Panc1 (cell line): ENCODE data around the gene LRMDA.

Source experiments
- POLR2AphosphoS5 ChIP-seq: IDR thresholded peaks from 2 replicates; pipeline ENCODE4 v1.6.1; 2012; ENCODE audit warnings: mild to moderate bottlenecking, low read depth, low read length, moderate library complexity
- SIN3A ChIP-seq: IDR thresholded peaks from 2 replicates; pipeline ENCODE4 v1.6.1; 2012; ENCODE audit warnings: low read depth, mild to moderate bottlenecking, low read length, moderate library complexity, borderline replicate concordance; ENCODE audit not compliant: insufficient read depth
- TCF7L2 ChIP-seq: IDR thresholded peaks from 2 replicates; pipeline ENCODE4 v1.6.1; 2011; ENCODE audit warnings: mild to moderate bottlenecking, low read depth, low read length, inconsistent platforms
- TF ChIP-seq, protein P1 (sequence below): fragments of 450-650 bp; IDR thresholded peaks from 2 replicates; pipeline ENCODE4 v1.5.1; 2017; ENCODE audit warnings: mild to moderate bottlenecking

DNA sequence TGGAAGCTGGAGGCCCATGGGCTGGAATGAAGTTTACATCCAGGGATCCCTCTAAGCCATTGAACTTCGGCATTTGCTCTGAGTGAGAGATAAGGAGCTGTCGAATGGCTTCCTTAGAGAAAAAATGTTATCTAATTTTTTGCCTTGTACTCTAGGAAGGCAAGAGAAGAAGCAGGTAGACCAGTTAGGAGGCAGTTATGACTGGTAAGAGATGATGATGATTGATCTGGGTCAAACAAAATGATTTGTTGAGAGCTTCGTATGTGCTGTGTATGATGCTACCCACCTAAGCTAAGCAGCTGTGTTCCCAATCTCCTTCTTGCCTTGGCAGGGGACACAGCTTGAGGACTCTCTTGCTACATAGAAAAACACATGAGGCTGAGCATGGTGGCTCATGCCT, 370.2 kb downstream of the LRMDA start:
- TF ChIP-seq, protein P1, sequence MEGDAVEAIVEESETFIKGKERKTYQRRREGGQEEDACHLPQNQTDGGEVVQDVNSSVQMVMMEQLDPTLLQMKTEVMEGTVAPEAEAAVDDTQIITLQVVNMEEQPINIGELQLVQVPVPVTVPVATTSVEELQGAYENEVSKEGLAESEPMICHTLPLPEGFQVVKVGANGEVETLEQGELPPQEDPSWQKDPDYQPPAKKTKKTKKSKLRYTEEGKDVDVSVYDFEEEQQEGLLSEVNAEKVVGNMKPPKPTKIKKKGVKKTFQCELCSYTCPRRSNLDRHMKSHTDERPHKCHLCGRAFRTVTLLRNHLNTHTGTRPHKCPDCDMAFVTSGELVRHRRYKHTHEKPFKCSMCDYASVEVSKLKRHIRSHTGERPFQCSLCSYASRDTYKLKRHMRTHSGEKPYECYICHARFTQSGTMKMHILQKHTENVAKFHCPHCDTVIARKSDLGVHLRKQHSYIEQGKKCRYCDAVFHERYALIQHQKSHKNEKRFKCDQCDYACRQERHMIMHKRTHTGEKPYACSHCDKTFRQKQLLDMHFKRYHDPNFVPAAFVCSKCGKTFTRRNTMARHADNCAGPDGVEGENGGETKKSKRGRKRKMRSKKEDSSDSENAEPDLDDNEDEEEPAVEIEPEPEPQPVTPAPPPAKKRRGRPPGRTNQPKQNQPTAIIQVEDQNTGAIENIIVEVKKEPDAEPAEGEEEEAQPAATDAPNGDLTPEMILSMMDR: no peak
- no peak for TF ChIP-seq SIN3A
- TF ChIP-seq POLR2AphosphoS5: no peak
- no peak for TF ChIP-seq TCF7L2
